HG03558 (cell line): ENCODE measurements around the gene C1RL.

Experiments
- ATAC-seq: cut with Tn5 transposase; IDR thresholded peaks from one replicate; pipeline ENCODE4 v1.9.1; 2021; ENCODE audit warnings: moderate number of reproducible peaks; ENCODE audit not compliant: unreplicated experiment; ENCODE audit errors: extremely low read depth

C1RL gene

DNA sequence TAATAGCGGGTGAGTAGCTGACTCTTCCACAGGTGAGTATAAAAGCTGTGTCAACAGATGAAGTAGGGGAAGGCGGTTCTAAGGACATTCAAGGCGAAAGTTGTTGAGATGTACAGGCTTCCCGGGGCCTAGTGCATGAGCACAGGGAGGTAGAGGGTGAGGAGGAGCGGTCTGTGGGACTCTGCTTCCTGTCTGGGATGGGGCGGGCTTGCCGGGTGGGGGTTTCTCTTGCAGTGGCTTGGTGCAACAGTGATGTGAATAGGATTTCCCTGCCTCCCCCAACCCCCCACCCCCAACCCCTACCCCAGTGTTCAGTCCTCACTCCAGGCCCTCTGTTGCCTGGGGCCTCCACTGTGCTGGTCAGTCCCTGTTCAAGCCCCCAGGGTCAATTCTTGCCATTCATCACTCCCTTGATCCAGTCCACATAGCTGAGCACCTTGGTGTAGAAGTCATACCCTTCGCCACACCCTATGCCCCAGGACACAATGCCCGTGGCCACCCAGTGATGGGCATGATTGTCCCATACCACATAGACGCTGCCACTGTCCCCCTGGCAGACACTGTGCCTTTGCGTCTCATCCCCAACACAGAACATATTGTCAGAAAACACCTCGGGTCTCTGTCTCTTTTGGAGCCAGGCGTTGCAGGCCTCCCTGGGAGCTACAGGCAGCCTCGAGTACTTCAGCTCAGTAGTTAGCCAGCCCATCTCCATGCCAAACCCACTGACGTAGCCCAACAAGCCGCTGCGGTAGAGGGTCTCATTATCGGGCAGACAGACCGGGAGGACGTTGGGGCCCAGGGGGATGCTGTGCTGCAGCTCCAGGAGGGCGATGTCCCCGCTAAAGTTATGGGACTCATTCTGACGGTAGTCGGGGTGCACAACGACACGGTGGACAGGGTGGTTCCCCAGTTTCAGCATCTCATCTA lies 12.7 kb downstream of the C1RL start:
- no peak for ATAC-seq

DNA sequence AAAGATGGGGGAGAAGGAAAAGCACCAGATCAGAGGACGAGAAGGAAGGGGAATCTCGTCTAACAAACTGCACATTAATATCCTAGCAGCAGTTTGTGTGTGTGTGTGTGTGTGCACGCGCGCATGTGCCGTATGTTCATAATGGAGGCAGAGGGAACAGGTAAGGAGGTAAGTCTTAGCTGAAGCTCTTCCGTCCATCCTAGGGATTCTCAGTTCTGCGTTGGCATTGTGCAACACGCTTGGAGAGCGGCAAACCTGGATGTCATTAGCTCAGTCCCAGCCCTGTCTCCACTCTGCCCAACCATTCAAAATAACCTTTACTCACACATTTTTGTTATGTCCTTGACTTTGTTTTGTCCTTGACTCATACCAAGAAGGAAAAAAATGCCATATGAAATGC lies 15.1 kb downstream of the C1RL start:
- no peak for ATAC-seq

DNA sequence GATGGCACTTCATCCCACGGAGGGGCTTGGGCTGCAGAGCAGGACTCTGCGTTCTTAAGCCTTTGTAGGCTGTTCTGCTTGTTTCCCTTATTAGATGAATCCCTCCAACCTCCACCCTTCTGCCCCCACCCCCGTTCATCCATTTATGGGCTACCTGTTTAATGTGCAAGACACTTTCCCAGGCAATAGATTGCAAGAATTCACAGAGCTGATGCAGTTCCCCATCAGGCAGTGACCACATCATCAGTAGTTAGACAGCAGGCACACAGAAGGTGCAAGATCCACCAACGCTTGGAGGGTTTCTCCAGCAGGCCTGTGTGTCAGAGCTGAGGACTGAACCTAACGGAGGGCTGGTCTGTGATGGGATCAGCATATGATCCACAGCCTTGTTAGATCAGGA lies 15.5 kb downstream of the C1RL start:
- ATAC-seq: no peak

DNA sequence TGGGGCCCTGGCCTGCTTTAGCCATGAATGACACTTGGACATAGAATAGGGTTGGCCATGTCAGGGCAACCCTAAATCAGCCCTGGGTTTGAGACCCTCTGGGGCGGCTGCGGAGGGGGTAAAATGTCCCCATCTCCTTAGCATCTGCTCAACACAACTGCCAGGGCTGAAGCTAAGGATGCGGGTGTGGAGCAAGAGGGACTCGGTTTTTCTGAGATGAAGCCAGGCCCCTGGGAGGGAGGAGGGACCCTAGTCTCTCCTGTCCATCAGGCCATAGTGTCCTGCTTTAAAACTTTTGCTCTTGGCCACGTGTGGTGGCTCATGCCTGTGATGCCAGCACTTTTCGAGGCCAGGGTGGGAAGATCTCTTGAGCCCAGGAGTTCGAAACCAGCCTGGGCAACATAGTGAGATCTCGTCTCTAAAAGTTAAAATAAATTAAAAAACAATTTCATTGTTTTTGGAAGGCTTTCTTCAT lies 16.0 kb downstream of the C1RL start:
- ATAC-seq: no peak

- no peak for ATAC-seq
Measured at GRCh38 chr12:7092229-7092985, 16.6 kb downstream of the C1RL start, which contains the start of gene C1R. C1R (minus strand) TSS chr12:7092445; CDS start chr12:7092388, 57 bp downstream.

DNA sequence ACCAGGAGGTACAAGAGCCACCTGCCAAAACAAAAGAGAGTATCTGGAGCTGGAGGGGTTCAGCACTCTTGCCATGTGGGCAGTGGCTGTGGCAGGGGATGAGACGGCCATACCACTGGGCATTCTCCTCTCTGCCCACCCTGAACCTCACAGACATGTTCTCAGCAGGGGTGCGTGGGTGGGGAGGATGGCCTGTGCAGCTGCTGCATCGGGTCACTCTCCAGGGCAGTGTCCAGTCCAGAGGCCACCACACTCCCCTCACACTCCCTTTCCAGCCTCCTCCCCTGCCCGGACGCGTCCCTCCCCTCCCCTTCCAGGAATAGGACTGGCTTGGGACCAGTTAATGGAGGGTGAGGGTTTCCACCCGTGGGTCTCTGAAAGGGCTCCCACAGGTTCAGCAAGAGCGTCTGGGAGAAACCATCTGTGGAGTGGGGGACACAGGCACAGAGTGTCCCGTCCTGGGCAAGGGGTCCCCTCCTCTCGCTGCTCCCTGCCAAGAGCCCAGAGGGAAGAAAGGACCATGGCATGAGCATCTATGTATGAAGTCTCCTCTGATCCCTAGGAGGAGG lies 17.3 kb downstream of the C1RL start:
- no peak for ATAC-seq

DNA sequence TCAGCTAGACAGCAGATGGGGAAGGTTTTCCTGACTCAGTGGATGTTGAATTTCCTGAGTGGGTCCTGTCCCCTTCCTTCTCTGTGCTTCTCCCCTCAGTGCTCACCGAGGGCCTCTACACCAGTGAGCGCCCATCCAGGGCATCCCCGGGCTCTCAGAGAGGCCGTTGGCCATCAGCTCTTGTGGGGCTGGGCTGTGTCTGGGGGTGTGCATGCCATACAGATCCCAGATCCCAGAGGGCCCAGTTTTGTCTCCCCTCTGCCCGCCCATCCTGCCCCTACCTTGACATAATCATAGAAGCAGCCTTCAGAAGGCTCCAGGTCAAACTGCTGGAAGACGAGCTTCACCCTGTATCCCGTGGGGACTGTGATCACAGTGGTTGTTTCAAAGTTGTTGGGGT lies 17.8 kb downstream of the C1RL start:
- ATAC-seq: no peak

- no peak for ATAC-seq
Measured at GRCh38 chr12:7090222-7090998, 18.6 kb downstream of the C1RL start.

GRCh38 chr12:7089196-7089871 lies 19.7 kb downstream of the C1RL start:
- no peak for ATAC-seq

DNA sequence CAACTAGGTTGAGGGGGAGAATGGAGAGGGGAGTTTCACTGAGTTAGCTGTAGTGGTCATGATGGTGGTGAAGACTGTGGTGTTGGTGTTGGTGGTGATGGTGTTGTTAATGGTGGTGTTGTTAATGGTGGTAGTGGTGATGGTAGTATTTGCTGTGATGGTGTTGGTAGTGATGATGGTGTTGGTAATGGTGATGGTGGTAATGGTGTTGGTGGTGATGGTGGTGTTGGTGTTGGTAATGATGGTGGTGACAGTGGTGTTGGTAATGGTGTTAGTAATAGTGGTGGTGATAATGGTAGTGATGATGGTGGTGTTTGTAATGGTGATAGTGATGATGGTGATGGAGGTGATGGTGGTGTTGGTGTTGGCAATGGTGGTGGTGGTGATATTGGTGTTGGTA lies 25.9 kb downstream of the C1RL start:
- no peak for ATAC-seq

- ATAC-seq: no peak
Measured at GRCh38 chr12:7081037-7081436, 28.0 kb downstream of the C1RL start.

DNA sequence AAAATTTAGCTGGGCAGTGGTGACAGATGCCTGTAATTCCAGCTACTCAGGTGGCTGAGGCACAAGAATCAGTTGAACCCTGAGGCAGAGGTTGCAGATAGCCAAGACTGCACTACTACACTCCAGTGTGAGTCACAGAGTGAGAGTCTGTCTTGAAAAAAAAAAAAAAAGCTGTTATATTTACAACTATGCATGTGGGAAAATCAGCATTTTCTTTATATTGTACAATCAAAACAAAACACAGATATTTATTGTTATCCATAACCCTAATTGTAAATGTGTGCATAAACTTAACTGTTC lies 29.2 kb downstream of the C1RL start:
- no peak for ATAC-seq

DNA sequence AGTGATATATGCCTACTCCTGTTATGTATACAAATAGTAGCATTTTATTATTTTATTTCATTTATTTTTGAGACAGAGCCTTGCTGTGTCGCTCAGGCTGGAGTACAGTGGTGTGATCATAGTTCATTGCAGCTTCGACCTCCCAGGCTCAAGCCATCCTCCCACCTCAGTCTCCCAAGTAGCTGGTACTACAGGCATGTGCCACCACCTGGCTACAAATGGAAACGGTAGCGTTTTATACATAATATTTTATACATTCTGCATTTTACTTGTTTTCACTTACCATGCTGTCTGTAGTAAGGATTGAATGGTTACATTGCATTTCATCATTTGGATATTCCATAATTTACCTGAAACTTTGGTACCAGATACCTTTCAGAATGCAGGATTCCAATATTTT lies 30.9 kb downstream of the C1RL start:
- no peak for ATAC-seq

DNA sequence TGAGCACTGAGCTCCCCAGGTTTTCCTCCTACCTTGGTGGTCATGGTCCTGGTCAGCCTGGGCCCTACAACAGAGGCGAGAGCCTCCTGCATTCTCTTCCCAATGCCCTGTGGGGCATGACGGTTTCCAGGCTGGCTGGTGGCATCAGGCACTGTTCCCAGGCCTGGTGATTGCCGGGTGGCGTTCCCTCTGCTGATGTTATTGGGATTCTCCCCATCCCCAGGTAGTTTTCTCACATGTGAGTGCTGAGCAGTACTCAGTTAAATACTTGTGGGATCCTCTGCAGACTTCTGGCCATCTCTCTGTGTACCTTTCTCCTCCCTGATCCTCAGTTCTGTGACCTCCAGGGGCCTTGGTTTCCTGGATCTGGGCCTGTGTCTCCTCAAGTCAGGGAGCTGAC lies 32.5 kb downstream of the C1RL start:
- no peak for ATAC-seq

GRCh38 chr12:7075939-7076338 lies 33.1 kb downstream of the C1RL start:
- no peak for ATAC-seq

GRCh38 chr12:7075518-7075917 lies 33.5 kb downstream of the C1RL start:
- ATAC-seq: no peak

GRCh38 chr12:7073946-7074345 lies 35.1 kb downstream of the C1RL start:
- no peak for ATAC-seq

DNA sequence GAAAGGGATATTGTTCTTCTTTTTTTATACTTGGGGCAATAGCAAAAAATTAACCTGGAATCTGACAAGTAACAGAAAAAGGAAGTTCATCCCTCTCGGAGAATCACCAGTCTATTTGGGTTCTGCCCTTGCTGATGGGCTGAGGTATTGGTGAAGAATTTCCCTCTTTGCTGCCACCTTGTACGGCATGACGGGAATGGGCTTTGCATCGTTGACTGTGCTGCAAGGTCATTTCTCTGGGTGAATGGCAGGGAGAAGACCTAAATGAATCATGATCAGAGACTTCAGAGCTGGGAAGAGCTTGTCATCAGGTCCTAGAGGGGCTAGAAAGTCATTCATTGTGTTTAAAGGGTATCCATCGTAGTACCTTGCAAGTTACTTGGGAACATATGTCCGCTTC lies 36.5 kb downstream of the C1RL start:
- no peak for ATAC-seq

- ATAC-seq: no peak
Measured at GRCh38 chr12:7072035-7072434, 37.0 kb downstream of the C1RL start.

- no peak for ATAC-seq
Measured at GRCh38 chr12:7069386-7069785, 39.6 kb downstream of the C1RL start.
